Small intestine (tissue), 7 donors: ENCODE data around the gene LDLRAD3. TPM values are rescaled to one million over a fixed set of nuclear protein-coding genes. Genes with fewer than 3 reads are reported as not detected.
"Not testable (repeated sequence)": the region's sequence is repeated elsewhere in the genome, so short reads cannot be mapped to it uniquely, and the experiment has no call there.

Source experiments
- DNase-seq, 2 donors: peaks; one replicate each; pipeline versions ENCODE4 v3.0.0 to v3.0.0-alpha.2; 2013
- FAIRE-seq: peaks from 2 replicates; lab custom pipeline; 2012; peaks lifted over from hg19 to GRCh38; lab: Jason Lieb, UNC
- H3K27ac ChIP-seq, 3 donors: one replicate each; pipeline ENCODE4 v1.5.1; 2013; ENCODE audit warnings: low read length in 2 of 3, mild to moderate bottlenecking in 2 of 3, control low read depth in 1 of 3, inconsistent platforms in 1 of 3, low read depth in 1 of 3, moderate library complexity in 1 of 3
- H3K27me3 ChIP-seq, 3 donors: one replicate each; pipeline ENCODE4 v1.6.1; 2013; ENCODE audit warnings: low read length in 3 of 3, inconsistent platforms in 1 of 3; ENCODE audit not compliant: control insufficient read depth in 3 of 3, insufficient read depth in 3 of 3
- H3K36me3 ChIP-seq, 3 donors: one replicate each; pipeline ENCODE4 v1.6.1; 2013; ENCODE audit warnings: low read length in 3 of 3, inconsistent platforms in 1 of 3, low read depth in 1 of 3, mild to moderate bottlenecking in 1 of 3, moderate library complexity in 1 of 3; ENCODE audit not compliant: control insufficient read depth in 3 of 3, insufficient read depth in 2 of 3
- H3K4me1 ChIP-seq, 3 donors: one replicate each; pipeline ENCODE4 v1.6.1; 2013; ENCODE audit warnings: low read length in 2 of 3, inconsistent platforms in 1 of 3, low read depth in 1 of 3, mild to moderate bottlenecking in 1 of 3, moderate library complexity in 1 of 3; ENCODE audit not compliant: control insufficient read depth in 3 of 3, insufficient read depth in 2 of 3
- H3K4me3 ChIP-seq, 3 donors: one replicate each; pipeline ENCODE4 v1.5.1; 2013; ENCODE audit warnings: low read length in 3 of 3, control low read depth in 1 of 3, inconsistent platforms in 1 of 3, low read depth in 1 of 3, mild to moderate bottlenecking in 1 of 3, moderate library complexity in 1 of 3
- H3K9me3 ChIP-seq, 2 donors: one replicate each; pipeline ENCODE4 v1.6.1; 2013; ENCODE audit warnings: low read depth in 1 of 2, low read length in 1 of 2; ENCODE audit not compliant: control insufficient read depth in 2 of 2, insufficient read depth in 1 of 2
- WGBS, 3 donors: extraction: QIAGEN DNeasy Blood & Tissue Kit; methylation state at CpG; one replicate each; pipeline ENCODE4 v1.1.7; 2013; 5-methylcytosine and 5-hydroxymethylcytosine counted together
- polyA plus RNA-seq, 4 donors: library from polyadenylated mRNA; stranded (reverse) in 3 of 4; unstranded in 1 of 4; fragments of 200-250 nt in 3 of 4; fragments of 120-200 nt in 1 of 4; gene quantifications; one replicate each; pipeline versions ENCODE4 v1.2.1 to v1.2.3, GENCODE V29; 2013
- donor health status: healthy with polysubstance abuse.
- donor health status: control.
- donor health status: control.
- donor health status: Bipolar disorder and iron deficiency.
- donor health status: healthy.

The LDLRAD3 gene
- polyA plus RNA-seq, 4 donors, result 0.22 to 6.9 (median 3.5) TPM

DNA sequence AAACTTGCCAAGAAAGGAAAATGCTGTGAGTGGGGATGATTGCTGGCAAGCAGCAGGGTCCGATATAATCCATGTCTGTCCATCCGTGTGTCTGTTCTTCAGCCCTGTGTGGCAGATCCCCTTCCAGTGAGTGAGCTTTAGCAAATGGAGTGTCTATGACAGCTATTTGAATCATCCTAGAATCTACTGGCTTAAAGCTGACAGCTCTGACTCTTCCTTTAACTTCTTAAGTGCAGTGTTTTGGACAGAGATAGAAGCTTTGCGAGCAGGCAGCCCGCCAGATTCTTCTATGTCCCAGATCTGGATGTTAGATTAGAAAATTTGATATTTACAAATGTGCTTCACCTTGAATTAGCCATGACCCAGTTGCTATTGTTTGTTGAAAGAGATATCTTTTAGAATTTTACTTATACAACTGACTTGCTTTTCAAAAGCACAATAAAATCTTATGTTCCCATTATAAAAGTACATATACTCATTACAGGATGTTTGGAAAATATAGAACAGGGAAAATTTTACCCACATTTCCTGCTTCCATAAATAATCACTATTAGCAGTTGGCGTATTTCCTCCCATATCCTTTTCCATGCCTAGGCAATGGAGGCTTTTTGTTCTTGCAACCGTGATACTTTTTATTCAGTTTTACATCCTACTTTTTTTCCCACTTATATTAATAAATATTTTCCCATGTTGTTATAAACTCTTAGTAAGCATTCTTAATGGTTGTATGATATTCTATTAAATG, 220.8 kb downstream of the LDLRAD3 start:
- Histone ChIP-seq H3K4me3 (no peak overlapping the region), H3K27ac (no peak overlapping the region), H3K9me3 (no peaks in the 10 kb centered on the region), H3K27me3 (no peaks in the 10 kb centered on the region), H3K4me1 (peaks cover 0 to 5% (median 0%) of the 10 kb centered on the region in 3 donors), H3K36me3 (no peaks in the 10 kb centered on the region)
- DNase-seq (no peak), FAIRE-seq (no peak)
- 80 to 95% (median 87%) methylated on average over 6 of the region's 6 CpGs for WGBS, 3 donors

DNA sequence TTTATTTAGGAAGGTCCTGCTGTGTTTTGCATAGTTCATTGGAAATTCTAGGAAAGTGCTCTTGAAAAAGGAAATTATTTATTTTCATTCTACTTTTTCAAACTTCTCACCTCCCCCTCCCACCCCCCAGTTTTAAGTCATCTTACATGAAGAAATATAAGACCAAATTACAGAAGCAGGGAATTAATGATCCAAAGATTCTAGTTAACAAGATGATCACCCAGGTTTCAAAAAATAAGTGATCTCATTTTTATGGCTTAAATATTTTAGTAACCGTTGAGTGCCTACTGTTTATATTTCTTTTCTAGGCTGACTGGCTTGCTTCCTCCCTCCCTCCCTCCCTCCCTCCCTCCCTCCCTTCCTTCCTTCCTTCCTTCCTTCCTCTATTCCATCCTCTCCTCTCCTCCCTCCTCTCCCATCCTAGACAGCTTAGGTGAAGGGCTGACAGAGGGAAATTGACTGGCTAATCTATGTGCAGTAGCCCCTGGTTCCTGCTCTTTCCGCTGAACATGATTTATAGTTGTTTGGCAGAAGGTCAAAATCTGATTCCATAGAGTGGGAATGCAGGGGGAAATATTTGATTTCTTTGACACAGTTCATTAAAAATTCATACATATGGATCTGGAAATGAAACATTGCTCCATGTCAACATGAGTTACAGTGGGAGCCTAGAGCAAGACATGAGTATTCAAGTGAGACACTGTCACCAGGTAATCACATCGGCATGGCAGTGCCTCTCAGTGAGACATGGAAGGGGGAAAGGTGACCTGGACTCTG, 221.9 kb downstream of the LDLRAD3 start:
- no peak overlapping the region for H3K4me3 ChIP-seq
- peaks cover 0 to 5% (median 0%) of the 10 kb centered on the region in 3 donors for H3K4me1 ChIP-seq
- no peaks in the 10 kb centered on the region for H3K27me3 ChIP-seq
- no peaks in the 10 kb centered on the region for H3K36me3 ChIP-seq
- H3K9me3 ChIP-seq, result peaks cover 0 to 4% of the 10 kb centered on the region in 2 donors
- no peak for FAIRE-seq
- no peak overlapping the region for H3K27ac ChIP-seq
- no peak for DNase-seq
- 70 to 85% (median 79%) methylated on average over 3 of the region's 3 CpGs for WGBS, 3 donors

DNA sequence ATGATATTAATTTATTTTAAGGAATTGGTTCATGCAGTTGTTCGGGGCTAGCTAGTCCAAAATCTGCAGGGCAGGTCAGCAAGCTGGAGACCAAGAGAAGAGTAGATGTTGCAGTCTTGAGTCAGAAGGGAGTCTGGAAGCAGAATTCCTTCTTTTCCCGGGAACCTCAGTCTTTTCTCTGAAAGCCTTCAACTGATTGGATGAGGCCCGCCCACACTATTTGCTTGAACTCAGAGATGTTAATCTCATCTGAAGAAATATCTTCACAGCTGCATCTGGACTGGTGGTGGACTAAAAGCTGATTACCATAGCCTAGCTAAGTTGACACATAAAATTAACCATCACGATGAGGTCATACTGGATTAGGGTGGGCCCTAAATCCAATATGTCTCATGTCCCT, 223.2 kb downstream of the LDLRAD3 start:
- Histone ChIP-seq H3K9me3 (peaks cover 0 to 5% of the 10 kb centered on the region in 2 donors), H3K36me3 (no peaks in the 10 kb centered on the region), H3K4me3 (no peak overlapping the region), H3K4me1 (peaks cover 0 to 5% (median 0%) of the 10 kb centered on the region in 3 donors), H3K27me3 (no peaks in the 10 kb centered on the region), H3K27ac (no peak overlapping the region)
- FAIRE-seq, result no peak
- DNase-seq, result no peak
- 93 to 95% (median 94%) methylated on average over 4 of the region's 4 CpGs for WGBS, 3 donors

DNA sequence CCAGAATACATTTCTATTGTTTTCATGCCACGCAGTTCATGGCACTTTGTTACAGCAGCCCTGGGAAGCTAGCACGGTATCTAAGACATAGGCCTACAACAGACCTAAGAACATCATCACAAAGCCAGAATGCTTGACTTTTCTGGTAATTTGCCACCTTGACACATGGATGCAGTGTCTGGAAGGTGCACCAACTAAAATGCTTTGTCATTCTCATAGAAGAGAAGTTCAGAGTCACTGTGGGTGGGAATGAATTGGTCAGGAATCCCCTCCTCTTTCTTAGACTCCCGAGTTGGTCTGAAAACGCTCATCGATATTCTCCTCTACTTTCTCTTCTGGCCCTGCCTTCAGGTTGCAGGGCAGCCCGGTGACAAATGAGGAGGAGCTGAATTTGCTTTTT, 223.9 kb downstream of the LDLRAD3 start:
- 88 to 93% (median 91%) methylated on average over 6 of the region's 6 CpGs for WGBS, 3 donors
- Histone ChIP-seq H3K27me3 (no peaks in the 10 kb centered on the region), H3K36me3 (no peaks in the 10 kb centered on the region), H3K4me1 (peaks cover 0 to 5% (median 0%) of the 10 kb centered on the region in 3 donors), H3K9me3 (peaks cover 0 to 5% of the 10 kb centered on the region in 2 donors), H3K27ac (no peak overlapping the region), H3K4me3 (no peak overlapping the region)
- DNase-seq (no peak), FAIRE-seq (no peak)

DNA sequence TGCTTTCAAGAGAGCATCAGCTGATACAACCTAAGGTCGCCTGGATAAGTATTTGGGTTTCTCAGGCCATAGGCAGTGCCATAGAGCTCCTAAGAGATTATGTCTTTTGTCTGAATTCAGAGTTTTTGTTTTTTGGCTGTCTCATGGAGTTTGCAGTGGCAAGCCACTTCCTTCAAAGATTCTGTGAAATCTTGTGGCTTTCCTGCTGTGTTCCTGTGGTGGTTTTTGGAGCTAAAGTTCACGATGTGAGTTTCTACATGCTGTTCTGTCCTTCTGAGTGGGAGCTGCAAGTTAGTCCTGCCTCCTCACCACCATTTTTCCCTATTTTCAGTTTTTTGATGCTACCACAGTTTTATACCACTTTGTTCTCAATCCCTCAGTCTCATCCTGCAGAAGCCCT, 234.0 kb downstream of the LDLRAD3 start:
- DNase-seq (no peak), FAIRE-seq (no peak)
- 72 to 89% (median 78%) methylated on average over 2 of the region's 2 CpGs for WGBS, 3 donors
- no peaks in the 10 kb centered on the region for H3K27me3 ChIP-seq
- H3K36me3 ChIP-seq, result no peaks in the 10 kb centered on the region
- no peak overlapping the region for H3K27ac ChIP-seq
- no peaks in the 10 kb centered on the region for H3K9me3 ChIP-seq
- H3K4me1 ChIP-seq, result no peaks in the 10 kb centered on the region
- H3K4me3 ChIP-seq, result no peak overlapping the region

DNA sequence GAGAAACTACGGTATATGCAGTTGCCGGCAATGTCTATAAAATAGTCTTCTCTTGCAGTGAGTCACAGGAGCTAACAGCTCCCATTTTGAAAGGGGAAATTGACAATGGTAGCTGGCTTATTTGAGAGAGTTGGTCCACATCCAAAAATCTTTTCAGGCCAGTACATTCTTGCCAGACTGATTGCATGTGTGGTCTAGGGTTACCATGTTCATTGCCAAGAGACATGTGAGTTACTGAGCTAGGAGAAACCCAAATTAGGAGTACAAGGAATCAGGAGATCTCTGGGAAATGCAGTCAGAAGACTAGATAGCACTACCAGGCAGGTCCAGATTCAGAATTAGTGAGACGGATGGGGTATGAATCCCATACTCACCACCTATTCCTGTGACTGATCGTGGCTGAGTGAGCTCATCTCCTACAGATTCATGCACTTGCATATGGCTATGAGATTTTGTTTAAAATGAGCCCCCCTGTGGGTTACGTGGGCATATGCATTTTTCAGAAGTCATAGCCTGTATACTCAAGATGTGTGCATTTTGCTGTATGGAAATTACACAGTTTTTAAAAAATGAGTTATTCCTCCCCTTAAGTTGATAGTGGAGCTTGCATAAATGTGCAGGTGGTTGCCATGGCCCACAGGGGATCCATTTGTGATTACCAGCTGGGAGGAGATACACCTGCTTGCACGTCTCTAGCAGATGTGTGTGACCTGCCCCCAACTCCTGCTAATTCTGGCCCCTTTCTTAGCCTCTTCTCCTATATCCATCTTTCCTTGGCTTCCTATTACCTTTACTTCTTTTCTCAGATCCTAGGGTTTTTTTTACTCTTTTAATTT, 242.7 kb downstream of the LDLRAD3 start:
- Histone ChIP-seq H3K4me1 (peaks cover 0 to 3% (median 0%) of the 10 kb centered on the region in 3 donors), H3K4me3 (no peak overlapping the region), H3K9me3 (peaks cover 0 to 3% of the 10 kb centered on the region in 2 donors), H3K27me3 (no peaks in the 10 kb centered on the region), H3K27ac (no peak overlapping the region), H3K36me3 (no peaks in the 10 kb centered on the region)
- WGBS, 3 donors, result 79 to 86% (median 81%) methylated on average over 6 of the region's 6 CpGs
- DNase-seq (no peak), FAIRE-seq (no peak)

DNA sequence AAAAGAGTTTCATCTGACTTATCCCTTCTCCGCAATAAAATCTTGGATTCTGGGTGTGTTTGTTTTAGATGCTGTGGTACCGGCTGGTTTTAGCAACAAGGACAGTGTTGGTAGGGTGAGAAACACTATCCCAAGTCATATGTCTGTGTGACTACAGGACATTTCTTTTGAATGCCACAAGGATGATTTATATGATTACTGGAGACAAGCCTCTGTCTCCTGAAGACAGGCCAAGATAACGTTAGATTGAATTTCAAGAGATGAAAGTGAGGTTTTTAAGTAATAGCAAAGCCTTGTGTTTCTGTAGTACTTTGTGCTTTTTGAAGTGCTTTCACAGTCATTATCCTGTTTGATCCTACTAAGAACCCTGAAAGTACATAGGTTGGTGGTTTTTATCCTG, 243.8 kb downstream of the LDLRAD3 start:
- Histone ChIP-seq H3K4me1 (peaks cover 0 to 3% (median 0%) of the 10 kb centered on the region in 3 donors), H3K9me3 (peaks cover 0 to 3% of the 10 kb centered on the region in 2 donors), H3K4me3 (no peak overlapping the region), H3K36me3 (no peaks in the 10 kb centered on the region), H3K27ac (no peak overlapping the region), H3K27me3 (no peaks in the 10 kb centered on the region)
- DNase-seq, result no peak
- no peak for FAIRE-seq
- WGBS, 3 donors, result 90 to 96% (median 93%) methylated on average over 3 of the region's 3 CpGs

DNA sequence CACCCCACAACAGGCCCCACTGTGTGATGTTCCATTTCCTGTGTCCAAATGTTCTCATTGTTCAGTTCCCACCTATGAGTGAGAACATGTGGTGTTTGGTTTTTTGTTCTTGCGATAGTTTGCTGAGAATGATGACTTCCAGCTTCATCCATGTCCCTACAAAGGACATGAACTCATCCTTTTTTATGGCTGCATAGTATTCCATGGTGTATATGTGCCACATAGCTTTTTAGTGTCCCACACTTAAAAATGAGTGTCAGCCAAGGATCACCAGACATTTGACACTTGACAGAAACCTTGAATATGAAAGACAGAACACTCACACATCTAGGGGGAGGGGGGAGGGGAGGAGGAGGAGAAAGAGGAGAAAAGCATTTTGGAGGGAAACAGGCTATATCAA, 245.9 kb downstream of the LDLRAD3 start:
- not testable (repeated sequence) for H3K9me3 ChIP-seq, DNase-seq, H3K4me3 ChIP-seq, H3K27ac ChIP-seq, H3K27me3 ChIP-seq, FAIRE-seq, H3K4me1 ChIP-seq, H3K36me3 ChIP-seq
- 92 to 100% (median 100%) methylated on average over 1 of the region's 1 CpG for WGBS, 3 donors
